Measurements from ENCODE around the gene LTBP3. TPM values are rescaled to one million over a fixed set of nuclear protein-coding genes. Genes with fewer than 3 reads are reported as not detected.

Gene LTBP3
- total and polyA plus RNA-seq, 2 donors (not counting 3 experiments of a cell fraction or from before 2014, with no cell fraction given), result 120 to 209 TPM

- peak overlapping the region; percentile 30 for H2AFZ ChIP-seq (ENCODE audit: low read depth, low read length)
- H3K79me2 ChIP-seq (ENCODE audit: control insufficient read depth, insufficient read depth, low read length), result no peaks in the 10 kb centered on the region
- TF ChIP-seq GATA2 (IDR thresholded peaks at IDR 0.05; ENCODE audit: insufficient read depth, insufficient read length, low read depth, low read length) (no peak), MYC (IDR thresholded peaks at IDR 0.05; ENCODE audit: low read depth, low read length) (peak; percentile 45), POLR2A (IDR thresholded peaks at IDR 0.05; ENCODE audit: low read depth, low read length) (no peak), POLR2AphosphoS5 (IDR thresholded peaks at IDR 0.05; ENCODE audit: insufficient read depth, low read depth, low read length) (peak; percentile 33), MAX (IDR thresholded peaks at IDR 0.05; ENCODE audit: insufficient read depth, insufficient read length) (peak; percentile 59), CTCF (IDR thresholded peaks at IDR 0.05; ENCODE audit: extremely low read depth in 1 of 2, insufficient read depth in 1 of 2, low read depth in 1 of 2, low read length in 2 of 2) (peak; percentile 85 to 91)
- no peak overlapping the region for H3K27ac ChIP-seq (ENCODE audit: insufficient read depth, low read depth, low read length)
- peak overlapping the region in 1 of 3 experiments; percentile 38 for H3K4me3 ChIP-seq (replicated peaks in 1 of 3; ENCODE audit: insufficient read depth in 1 of 3, low read depth in 1 of 3, low read length in 3 of 3)
- peak overlapping the region; percentile 4 for H3K4me2 ChIP-seq (ENCODE audit: insufficient read depth, low read length)
- intact Hi-C loops (cut with micrococcal nuclease), result loop anchor here (1.0 kb wide), 4 partner anchors 15 to 48 kb away; partner anchors contain the start of genes FAM89B and SCYL1
- dilution Hi-C loops (cut with MboI; ENCODE audit: extremely low pct_ligation_motif_present, low sequenced_read_pairs), result no loop called here
- H3K27me3 ChIP-seq (ENCODE audit: control insufficient read depth in 2 of 2, insufficient read depth in 2 of 2, low read length in 2 of 2), result no peaks in the 10 kb centered on the region
- no peaks in the 10 kb centered on the region for H4K20me1 ChIP-seq (replicated peaks; ENCODE audit: control insufficient read depth, extremely low read depth, insufficient read depth, low read length)
- H3K9me1 ChIP-seq (replicated peaks; ENCODE audit: control insufficient read depth, extremely low read depth, insufficient read depth, low read length), result no peaks in the 10 kb centered on the region
- ChIA-PET CTCF (interaction anchor here (1.0 to 6.1 kb wide), 16 partner anchors 9 to 344 kb away, joined by 3 to 206 read pairs (median 10); partner anchors contain the start of genes EHBP1L1, FAM89B, KCNK7 and PCNX3), POLR2A (interaction anchor here (1.1 kb wide), 3 partner anchors 17 to 32 kb away, joined by 3 read pairs; partner anchors contain the start of gene LTBP3)
- H3K36me3 ChIP-seq (ENCODE audit: control insufficient read depth in 2 of 2, extremely low read depth in 1 of 2, insufficient read depth in 2 of 2, low read length in 2 of 2), result peaks cover 2 to 26% of the 10 kb centered on the region in 2 experiments
- no peak overlapping the region for H3K9ac ChIP-seq (replicated peaks; ENCODE audit: extremely low read depth, insufficient read depth, low read length)
- H3K4me1 ChIP-seq (ENCODE audit: control insufficient read depth, extremely low read depth, insufficient read depth, low read length), result peaks cover 6% of the 10 kb centered on the region
- FAIRE-seq (peak; percentile 85), DNase-seq (ENCODE audit: low read depth, low spot score) (peak; percentile 90)
- H3K9me3 ChIP-seq (replicated peaks; ENCODE audit: control insufficient read depth, insufficient read depth, low read length), result no peaks in the 10 kb centered on the region
- no TSS peak for BruUV-seq (replicated peaks)
These were observed 17.7 kb downstream of the LTBP3 start for GRCh38 chr11:65540290-65541092.

All from endothelial cell of umbilical vein (primary cell).